DMS153 treated with DMSO at 0.1 percent for 48 hours (cell line): Measurements from ENCODE around the gene SMIM44.

Source experiments
- DNase-seq: peaks from one replicate; lab custom pipeline; 2025; ENCODE audit not compliant: unreplicated experiment; lab: John Stamatoyannopoulos, UW

The SMIM44 gene

DNA sequence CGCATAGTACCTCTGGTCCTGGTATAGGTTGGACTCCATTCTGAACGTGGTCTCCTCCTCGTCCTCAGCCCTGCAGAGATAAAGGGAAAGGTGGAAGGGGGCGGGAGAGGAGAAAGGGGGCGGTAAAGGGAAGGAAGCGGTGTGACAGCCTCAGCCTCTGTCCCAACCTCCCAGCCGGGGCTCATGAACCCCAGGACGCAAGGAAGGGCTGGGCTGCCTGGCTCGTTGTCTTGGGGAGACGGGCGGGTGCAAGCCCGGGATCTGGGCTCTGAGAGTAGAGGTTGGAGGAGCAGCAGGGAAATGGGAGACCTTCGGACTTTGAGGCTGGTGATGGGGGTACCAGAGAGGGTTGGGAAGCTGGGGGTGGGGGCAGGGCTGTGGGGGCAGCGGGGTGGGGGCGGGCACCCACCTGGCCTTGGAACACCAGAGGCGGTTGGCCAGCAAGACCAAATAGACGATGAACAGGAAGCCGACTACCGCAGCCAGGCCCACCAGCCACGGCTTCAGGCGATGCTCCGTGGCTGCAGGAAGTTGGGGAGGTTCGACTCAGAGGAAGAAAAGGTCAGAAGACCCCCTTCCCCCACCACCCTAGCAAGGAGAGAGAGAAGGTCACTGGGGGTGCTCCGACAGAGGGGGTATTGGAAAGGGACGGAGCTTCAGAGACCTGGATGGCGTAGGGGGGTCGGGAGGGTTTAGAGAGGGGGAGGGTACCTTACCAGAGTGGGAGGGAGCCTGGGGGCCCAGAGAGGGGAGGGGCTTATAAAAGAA, 4.6 kb downstream of the SMIM44 start:
- no peak for DNase-seq

GRCh38 chr19:3477951-3478350, 5.3 kb downstream of the SMIM44 start:
- no peak for DNase-seq

DNA sequence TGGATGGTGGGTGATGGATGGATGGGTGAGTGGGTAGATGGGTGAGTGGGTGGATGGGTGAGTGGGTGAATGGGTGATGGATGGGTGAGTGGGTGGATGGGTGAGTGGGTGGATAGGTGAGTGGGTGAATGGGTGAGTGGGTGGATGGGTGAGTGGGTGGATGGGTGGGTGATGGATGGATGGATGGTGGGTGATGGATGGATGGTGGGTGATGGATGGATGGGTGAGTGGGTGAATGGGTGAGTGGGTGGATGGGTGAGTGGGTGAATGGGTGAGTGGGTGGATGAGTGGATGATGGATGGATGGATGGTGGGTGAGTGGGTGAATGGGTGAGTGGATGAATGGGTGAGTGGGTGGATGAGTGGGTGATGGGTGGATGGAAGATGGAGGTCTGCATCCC, 5.7 kb downstream of the SMIM44 start:
- DNase-seq, result no peak

- no peak for DNase-seq
Measured at GRCh38 chr19:3476830-3477229, 6.4 kb downstream of the SMIM44 start.

DNA sequence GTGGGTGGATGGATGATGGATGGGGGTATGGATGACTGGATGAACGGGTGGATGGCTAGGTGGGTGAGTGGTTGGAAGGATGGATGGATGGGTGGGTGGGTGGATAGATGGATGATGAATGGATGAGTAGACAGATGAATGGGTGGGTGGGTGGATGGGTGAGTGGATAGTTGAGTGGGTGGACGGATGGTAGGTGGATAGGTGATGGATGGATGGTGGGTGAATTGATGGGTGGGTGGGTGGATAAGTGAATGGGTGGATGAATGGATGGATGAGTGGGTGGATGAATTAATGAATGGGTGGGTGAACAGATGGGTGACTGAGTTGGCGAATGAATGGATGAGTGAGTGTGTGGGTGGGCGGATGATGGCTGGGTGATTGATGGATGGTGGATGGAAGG, 7.8 kb downstream of the SMIM44 start:
- no peak for DNase-seq

- DNase-seq, result no peak
Measured at GRCh38 chr19:3474614-3475013, 8.6 kb downstream of the SMIM44 start.

DNA sequence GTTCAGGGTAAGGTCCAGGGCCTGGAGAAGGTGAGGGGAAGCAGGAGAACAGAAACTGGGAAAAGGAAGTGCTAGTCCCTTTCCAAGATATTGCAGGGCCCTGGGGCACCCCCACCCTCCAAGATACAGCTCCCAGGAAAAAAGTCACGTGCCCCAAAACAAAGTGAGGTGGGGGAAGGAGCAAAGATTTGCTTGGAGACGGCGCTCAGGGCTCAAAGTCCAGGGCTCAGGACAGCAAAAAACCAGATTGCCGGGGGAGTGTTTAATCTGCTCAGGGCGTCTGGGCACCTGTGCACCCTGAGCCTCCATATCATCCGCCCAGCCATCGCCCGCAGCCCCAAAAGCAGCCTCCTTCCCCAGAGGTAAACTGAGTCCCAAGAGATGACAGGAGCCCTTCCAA, 9.2 kb downstream of the SMIM44 start:
- DNase-seq, result no peak

DNA sequence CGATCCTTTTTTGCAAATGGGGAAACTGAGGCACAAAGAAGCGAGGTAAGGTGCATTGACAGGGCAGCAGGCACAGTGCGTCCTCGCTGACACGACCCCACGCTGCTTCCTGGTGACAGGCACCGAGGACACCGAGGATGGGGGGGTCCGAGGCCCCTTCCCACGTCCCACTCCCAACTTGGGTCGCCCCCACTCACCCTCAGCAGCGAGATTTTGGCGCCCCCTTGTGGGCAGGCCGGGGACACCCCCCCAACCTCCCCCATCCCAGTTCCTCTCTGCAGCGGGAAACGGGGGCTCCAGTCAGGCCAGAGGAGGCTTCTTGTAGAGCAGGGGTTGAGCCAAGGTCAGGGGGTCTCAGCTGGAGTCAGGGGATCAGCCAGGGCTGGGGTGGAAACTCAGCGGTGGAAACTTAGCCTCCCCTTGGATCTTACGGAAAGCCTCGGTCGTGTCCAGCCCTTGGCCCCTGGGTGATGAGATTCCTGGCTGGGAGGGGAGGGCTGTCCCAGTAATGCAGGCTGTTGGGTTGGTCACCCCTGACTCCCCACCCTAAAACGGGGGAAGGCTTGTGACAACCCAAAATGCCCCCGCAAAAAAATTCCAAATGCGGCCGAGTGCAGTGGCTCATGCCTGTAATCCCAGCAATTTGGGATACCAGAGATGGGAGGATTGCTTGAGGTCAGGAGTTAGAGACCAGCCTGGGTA, 11.1 kb downstream of the SMIM44 start:
- DNase-seq, result no peak

GRCh38 chr19:3470500-3471128, 12.6 kb downstream of the SMIM44 start:
- no peak for DNase-seq

GRCh38 chr19:3469638-3470499, 13.4 kb downstream of the SMIM44 start:
- DNase-seq, result no peak

DNA sequence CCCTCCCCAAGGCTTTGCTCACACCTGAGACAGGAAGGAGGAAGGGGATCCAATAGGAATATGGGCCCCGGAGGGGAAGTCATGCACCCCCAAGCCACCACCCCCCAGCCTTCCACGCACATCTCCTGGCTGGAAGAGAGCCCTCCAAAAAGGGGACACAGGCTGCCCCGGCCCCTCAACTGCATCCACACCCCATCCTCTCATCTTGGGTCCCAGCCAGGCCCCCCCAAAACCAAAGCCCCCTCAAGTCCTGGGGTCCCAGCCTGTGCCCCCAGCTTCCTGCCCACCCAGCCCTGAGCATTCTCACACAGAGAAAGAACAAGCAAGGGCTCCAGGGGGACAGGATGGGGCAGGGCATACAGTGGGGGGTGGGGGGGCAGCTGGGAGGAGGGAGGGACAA, 15.0 kb downstream of the SMIM44 start:
- no peak for DNase-seq

DNA sequence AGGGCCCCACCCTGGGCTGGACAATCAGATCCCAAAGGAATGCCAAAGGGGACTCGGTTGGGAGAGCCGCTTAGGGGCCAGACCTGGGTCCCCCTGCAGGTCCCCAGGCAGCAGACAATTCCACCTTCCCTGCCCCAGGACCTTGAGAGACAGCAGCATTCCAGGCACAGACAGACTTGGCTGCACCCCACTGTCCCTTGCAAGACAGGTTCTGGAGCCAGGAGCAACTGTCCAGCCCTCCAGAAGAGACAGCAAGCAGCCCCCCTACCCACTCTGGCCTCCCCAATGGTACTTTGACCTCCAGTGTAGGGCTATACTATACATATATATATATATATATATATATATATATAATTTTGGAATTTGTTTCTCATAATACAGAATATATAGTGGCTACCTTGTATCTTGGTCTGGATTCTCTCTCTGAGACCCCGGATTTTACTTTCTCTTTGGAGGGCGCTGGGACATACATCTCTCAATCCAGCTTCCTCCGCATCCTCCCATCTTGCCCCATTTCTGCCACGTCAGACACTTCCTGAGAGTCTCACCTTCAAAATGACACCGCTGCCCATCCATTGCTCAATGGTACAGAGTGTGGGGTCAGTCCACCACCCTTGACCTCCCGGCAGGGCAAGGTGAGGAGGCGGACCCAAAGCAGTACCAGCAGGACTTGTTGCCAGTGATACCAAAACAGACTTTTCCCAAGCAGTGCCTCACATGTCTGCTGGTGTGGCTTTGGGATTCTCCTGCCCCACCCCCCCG, 15.6 kb downstream of the SMIM44 start:
- no peak for DNase-seq

GRCh38 chr19:3466635-3467034, 16.6 kb downstream of the SMIM44 start:
- DNase-seq, result no peak

- DNase-seq, result no peak
Measured at GRCh38 chr19:3465552-3465951, 17.7 kb downstream of the SMIM44 start.

GRCh38 chr19:3464587-3465235, 18.5 kb downstream of the SMIM44 start:
- no peak for DNase-seq

GRCh38 chr19:3463714-3464586, 19.3 kb downstream of the SMIM44 start:
- no peak for DNase-seq

DNA sequence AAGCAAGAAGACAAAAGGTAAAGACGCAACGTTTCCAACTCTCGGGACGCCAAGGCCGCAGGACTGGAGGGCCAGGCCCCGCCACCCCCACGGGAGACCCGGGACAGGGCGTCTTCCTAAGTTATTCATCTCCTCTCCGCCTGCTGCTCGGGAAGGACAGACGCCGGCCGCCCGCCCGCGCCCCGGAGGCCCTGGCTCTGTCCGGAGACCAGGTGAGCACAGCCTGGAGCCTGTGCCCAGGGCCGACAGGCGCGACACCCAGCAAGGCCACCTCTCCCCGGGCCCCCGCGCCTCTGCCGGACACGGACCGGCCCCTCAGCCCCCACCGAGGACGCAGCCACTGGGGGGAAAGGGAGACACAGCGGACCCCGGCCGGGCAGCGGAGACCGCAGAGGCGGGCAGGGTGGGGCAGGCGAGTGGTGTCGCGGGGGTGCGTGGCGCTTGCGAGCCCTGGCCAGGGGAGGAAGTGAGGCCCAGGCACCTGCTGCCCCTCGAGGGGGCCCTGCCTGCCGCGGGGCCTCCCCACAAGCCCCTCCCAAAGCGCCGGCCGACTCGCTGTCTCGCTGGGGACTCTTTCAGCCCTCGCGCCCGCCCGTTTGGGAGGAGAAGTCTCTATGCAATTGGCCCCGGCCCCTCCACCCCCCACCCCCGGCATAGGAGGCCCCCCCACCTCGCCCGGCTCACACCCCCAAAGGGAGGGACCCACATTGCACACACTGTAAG, 20.1 kb downstream of the SMIM44 start:
- DNase-seq, result no peak

GRCh38 chr19:3459965-3460582, 23.2 kb downstream of the SMIM44 start:
- no peak for DNase-seq
